ENCODE data around the gene USP48.

USP48 gene

GRCh38 chr1:21749859-21750468 lies 33.0 kb downstream of the USP48 start (continued):
- TF ChIP-seq REST (tag by site-specific recombination; IDR thresholded peaks at IDR 0.05): no peak
- TF ChIP-seq, protein P1, sequence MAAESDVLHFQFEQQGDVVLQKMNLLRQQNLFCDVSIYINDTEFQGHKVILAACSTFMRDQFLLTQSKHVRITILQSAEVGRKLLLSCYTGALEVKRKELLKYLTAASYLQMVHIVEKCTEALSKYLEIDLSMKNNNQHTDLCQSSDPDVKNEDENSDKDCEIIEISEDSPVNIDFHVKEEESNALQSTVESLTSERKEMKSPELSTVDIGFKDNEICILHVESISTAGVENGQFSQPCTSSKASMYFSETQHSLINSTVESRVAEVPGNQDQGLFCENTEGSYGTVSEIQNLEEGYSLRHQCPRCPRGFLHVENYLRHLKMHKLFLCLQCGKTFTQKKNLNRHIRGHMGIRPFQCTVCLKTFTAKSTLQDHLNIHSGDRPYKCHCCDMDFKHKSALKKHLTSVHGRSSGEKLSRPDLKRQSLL (tag by site-specific recombination; IDR thresholded peaks at IDR 0.05): no peak
- TF ChIP-seq ZNF341 (tag by site-specific recombination; IDR thresholded peaks at IDR 0.05; ENCODE audit: low read depth): no peak
- TF ChIP-seq MEIS1 (CRISPR knock-in tag; IDR thresholded peaks at IDR 0.05; ENCODE audit: borderline replicate concordance): no peak
- TF ChIP-seq ZNF530 (tag by site-specific recombination; IDR thresholded peaks at IDR 0.05; ENCODE audit: low read depth): no peak
- TF ChIP-seq ZNF404 (tag by site-specific recombination; IDR thresholded peaks at IDR 0.05): no peak

- CTCF ChIA-PET: interaction anchor here (0.6 kb wide), 1 partner anchor 256 kb away, joined by 3 read pairs; no protein-coding TSS in a partner anchor
- Histone ChIP-seq H3K4me1 (ENCODE audit: control insufficient read depth, insufficient read depth, low read length) (no peaks in the 10 kb centered on the region), H3K9me3 (ENCODE audit: control insufficient read depth, insufficient read depth, low read depth, low read length) (no peaks in the 10 kb centered on the region), H3K27ac (ENCODE audit: extremely low read depth, low read depth, low read length) (no peak overlapping the region), H3K4me3 (ENCODE audit: low read depth, low read length) (no peak overlapping the region), H3K36me3 (ENCODE audit: control insufficient read depth in 2 of 2, insufficient read depth in 1 of 2, low read length in 2 of 2) (peaks cover 21 to 82% of the 10 kb centered on the region in 2 experiments; a peak in 2 of 3 replicates)
- POLR2A ChIA-PET: no interaction called here
- TF ChIP-seq ZNF248 (tag by site-specific recombination; IDR thresholded peaks at IDR 0.05) (no peak), ZNF138 (tag by site-specific recombination; IDR thresholded peaks at IDR 0.05; ENCODE audit: borderline replicate concordance) (no peak), ZBTB48 (tag by site-specific recombination; IDR thresholded peaks at IDR 0.05) (peak; percentile 58; the same call in 1 of the 2 replicates), ZNF302 (tag by site-specific recombination; IDR thresholded peaks at IDR 0.05; ENCODE audit: low read depth) (no peak)
Observed at GRCh38 chr1:21749109-21749508, 33.8 kb downstream of the USP48 start.

- Histone ChIP-seq H3K27ac (ENCODE audit: extremely low read depth, low read depth, low read length) (no peak overlapping the region), H3K4me1 (ENCODE audit: control insufficient read depth, insufficient read depth, low read length) (no peaks in the 10 kb centered on the region), H3K4me3 (ENCODE audit: low read depth, low read length) (no peak overlapping the region), H3K36me3 (ENCODE audit: control insufficient read depth in 2 of 2, insufficient read depth in 1 of 2, low read length in 2 of 2) (peaks cover 5 to 66% of the 10 kb centered on the region in 2 experiments; a peak in 2 of 3 replicates), H3K9me3 (ENCODE audit: control insufficient read depth, insufficient read depth, low read depth, low read length) (no peaks in the 10 kb centered on the region)
- POLR2A ChIA-PET: no interaction called here
- TF ChIP-seq ZNF266 (tag by site-specific recombination; IDR thresholded peaks at IDR 0.05; ENCODE audit: low read depth) (no peak), ZNF155 (tag by site-specific recombination; IDR thresholded peaks at IDR 0.05) (no peak), ZNF626 (tag by site-specific recombination; IDR thresholded peaks at IDR 0.05) (no peak), ZNF112 (tag by site-specific recombination; IDR thresholded peaks at IDR 0.05) (no peak), ZNF404 (tag by site-specific recombination; IDR thresholded peaks at IDR 0.05) (no peak), HOXD13 (CRISPR knock-in tag; IDR thresholded peaks at IDR 0.05; ENCODE audit: borderline replicate concordance) (no peak), ZFP3 (tag by site-specific recombination; IDR thresholded peaks at IDR 0.05; ENCODE audit: low read depth) (no peak), ZNF518A (tag by site-specific recombination; conservative IDR thresholded peaks at IDR 0.05; ENCODE audit: low read depth) (no peak), ZNF544 (tag by site-specific recombination; IDR thresholded peaks at IDR 0.05) (no peak), ZNF548 (tag by site-specific recombination; IDR thresholded peaks at IDR 0.05) (no peak), KLF7 (tag by site-specific recombination; IDR thresholded peaks at IDR 0.05; ENCODE audit: borderline replicate concordance) (no peak), ZBTB8A (tag by site-specific recombination; IDR thresholded peaks at IDR 0.05) (no peak)
- TF ChIP-seq, protein P2, sequence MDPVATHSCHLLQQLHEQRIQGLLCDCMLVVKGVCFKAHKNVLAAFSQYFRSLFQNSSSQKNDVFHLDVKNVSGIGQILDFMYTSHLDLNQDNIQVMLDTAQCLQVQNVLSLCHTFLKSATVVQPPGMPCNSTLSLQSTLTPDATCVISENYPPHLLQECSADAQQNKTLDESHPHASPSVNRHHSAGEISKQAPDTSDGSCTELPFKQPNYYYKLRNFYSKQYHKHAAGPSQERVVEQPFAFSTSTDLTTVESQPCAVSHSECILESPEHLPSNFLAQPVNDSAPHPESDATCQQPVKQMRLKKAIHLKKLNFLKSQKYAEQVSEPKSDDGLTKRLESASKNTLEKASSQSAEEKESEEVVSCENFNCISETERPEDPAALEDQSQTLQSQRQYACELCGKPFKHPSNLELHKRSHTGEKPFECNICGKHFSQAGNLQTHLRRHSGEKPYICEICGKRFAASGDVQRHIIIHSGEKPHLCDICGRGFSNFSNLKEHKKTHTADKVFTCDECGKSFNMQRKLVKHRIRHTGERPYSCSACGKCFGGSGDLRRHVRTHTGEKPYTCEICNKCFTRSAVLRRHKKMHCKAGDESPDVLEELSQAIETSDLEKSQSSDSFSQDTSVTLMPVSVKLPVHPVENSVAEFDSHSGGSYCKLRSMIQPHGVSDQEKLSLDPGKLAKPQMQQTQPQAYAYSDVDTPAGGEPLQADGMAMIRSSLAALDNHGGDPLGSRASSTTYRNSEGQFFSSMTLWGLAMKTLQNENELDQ (tag by site-specific recombination; IDR thresholded peaks at IDR 0.05; ENCODE audit: low read depth): no peak
- CTCF ChIA-PET: no interaction called here
Observed at GRCh38 chr1:21743476-21743875, 39.5 kb downstream of the USP48 start.
